Omental fat pad (tissue), 4 donors: ENCODE results near the gene OR52E4. TPM values are rescaled to one million over a fixed set of nuclear protein-coding genes. Genes with fewer than 3 reads are reported as not detected.

Experiments
- ATAC-seq: fragments of 150-250 bp; one replicate; pipeline ENCODE4 v1.9.1; 2016; ENCODE audit warnings: mild to moderate bottlenecking, moderate library complexity; ENCODE audit not compliant: low FRiP score
- DNase-seq: peaks from one replicate; pipeline ENCODE4 v3.0.0-alpha.2; 2019; ENCODE audit warnings: low spot score
- CTCF ChIP-seq, 3 donors: fragments of 450-650 bp; IDR thresholded peaks; one replicate each; pipeline ENCODE4 v1.5.1; 2016 to 2017; ENCODE audit warnings: antibody characterized with exemption in 3 of 3, mild to moderate bottlenecking in 3 of 3, moderate library complexity in 2 of 3
- total RNA-seq, 4 donors: library from RNA; depleted of rRNA; stranded (reverse); fragments of >200 nt; gene quantifications; one replicate each; pipeline ENCODE4 v1.1.0, GENCODE V29; 2016

OR52E4 gene
- total RNA-seq, 4 donors from 2014 or later = not detected

DNA sequence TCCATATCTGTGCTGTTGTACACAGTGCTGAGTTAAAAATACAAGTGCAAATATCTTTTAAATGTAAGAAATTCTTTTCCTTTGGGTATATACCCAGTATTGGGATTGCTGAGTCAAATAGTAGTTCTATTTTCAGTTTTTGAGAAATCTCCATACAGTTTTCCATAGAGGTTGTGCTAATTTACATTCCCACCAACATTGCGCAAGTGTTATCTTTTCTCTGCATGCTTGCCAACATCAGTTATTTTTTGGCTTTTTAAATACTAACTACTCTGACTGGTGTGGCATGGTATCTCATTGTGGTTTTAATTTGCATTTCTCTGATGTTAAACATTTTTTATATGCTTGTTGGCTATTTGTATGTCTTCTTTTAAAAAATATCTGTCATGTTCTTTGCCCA is 29.4 kb upstream of the OR52E4 start:
- DNase-seq (no peak), ATAC-seq (no peak)
- TF ChIP-seq CTCF (IDR thresholded peaks at IDR 0.05) = no peak

DNA sequence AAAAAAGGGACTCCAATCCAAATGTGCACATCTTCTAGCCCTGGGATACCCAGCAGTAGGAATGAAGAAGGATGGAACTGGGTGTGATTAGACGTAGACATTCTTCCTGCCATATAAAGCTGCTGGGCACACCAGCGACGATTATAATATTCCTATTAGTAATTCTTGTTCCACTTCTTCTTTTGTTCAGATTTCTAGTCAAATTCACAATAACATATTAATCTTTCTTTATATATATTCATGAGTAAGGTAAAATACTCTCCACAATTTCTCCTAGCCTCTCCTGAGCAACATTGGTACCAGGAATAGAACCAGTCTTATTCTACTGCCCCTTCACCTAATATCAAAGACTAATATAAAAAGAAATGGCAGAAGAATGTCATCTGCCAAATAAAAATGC is 22.8 kb upstream of the OR52E4 start, which contains the start of gene OR52E8:
TSS of gene OR52E8 (minus strand) at position 101 of the 400 bp plus-strand sequence. CDS start at position 101, 0 bp downstream.
- no peak for TF ChIP-seq CTCF (IDR thresholded peaks at IDR 0.05)
- no peak for DNase-seq

DNA sequence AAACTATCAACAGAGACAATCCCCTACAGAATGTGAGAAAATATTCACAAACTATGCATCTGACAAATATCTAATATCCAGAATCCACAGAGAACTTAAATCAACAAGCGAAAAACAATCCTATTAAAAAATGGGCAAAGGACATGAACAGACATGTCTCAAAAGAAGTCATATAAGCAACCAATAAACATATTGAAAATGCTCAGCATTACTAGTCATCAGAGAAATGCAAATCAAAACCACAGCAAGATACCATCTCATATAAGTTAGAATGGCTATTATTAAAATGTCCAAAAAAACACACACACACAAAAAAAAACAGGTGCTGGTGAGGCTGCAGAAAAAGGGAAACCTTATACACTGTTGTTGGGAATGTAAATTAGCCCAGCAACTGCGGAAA is 14.6 kb upstream of the OR52E4 start:
- DNase-seq (no peak), ATAC-seq (no peak)
- TF ChIP-seq CTCF (IDR thresholded peaks at IDR 0.05) = no peak

More for the DNA sequence above, 22.8 kb upstream of the OR52E4 start, which contains the start of gene OR52E8:
- ATAC-seq = no peak

- no peak for TF ChIP-seq CTCF (IDR thresholded peaks at IDR 0.05)
- ATAC-seq (no peak), DNase-seq (no peak)
These were observed 1.9 kb upstream of the OR52E4 start for GRCh38 chr11:5878564-5878963.

DNA sequence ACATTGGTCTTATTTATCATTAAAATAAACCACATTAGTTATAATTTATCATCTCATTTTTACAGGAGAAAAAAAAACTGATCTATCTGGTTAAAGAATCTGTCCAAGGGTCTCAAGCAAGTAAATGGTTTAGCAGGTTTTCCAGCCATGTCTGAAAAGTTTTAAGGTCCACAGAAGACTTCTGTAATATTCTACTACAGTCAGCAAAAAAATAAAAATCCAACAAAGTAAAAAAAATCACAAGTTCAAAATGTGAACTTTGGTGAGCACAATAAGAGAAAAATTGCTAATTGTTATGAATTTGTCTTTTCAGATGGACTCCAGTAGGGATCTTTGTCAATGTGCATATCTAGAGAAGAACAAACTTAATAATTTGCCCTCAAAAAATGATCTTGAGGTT is 1.3 kb downstream of the OR52E4 start:
- DNase-seq (no peak), ATAC-seq (no peak)
- no peak for TF ChIP-seq CTCF (IDR thresholded peaks at IDR 0.05)

DNA sequence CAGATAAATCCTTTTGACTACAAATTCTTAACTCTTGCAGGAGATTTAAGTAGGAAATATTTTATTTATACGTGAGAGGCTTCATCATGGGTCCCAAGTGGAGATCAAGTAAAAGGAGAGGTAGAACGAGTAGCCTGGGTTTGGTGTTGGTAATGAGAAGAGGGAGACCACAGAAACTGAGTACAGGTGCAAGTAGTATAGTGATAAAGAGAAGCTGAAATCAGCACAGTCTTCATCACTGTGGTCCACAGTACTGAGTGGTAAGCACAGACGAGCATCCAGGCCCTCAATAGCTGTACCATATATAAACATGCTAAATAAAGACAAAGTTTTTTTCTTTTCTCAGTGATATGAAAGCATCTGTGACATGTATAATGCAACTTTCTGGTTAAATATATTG is 6.7 kb downstream of the OR52E4 start:
- DNase-seq (no peak), ATAC-seq (no peak)
- TF ChIP-seq CTCF (IDR thresholded peaks at IDR 0.05) = no peak

GRCh38 chr11:5887661-5888060 is 7.2 kb downstream of the OR52E4 start:
- no peak for TF ChIP-seq CTCF (IDR thresholded peaks at IDR 0.05)

More at GRCh38 chr11:5887661-5888060, 7.2 kb downstream of the OR52E4 start:
- no peak for ATAC-seq
- DNase-seq = no peak
